ENCODE results near the gene WSCD1. TPM values are rescaled to one million over a fixed set of nuclear protein-coding genes. Genes with fewer than 3 reads are reported as not detected.

The WSCD1 gene
- total RNA-seq, 2 donors from 2014 or later: 1.7 to 4.1 TPM

- H3K9me3 ChIP-seq: no peaks in the 10 kb centered on the region
- no peaks in the 10 kb centered on the region for H3K4me1 ChIP-seq (replicated peaks)
- no peak for DNase-seq (ENCODE audit: low spot score)
- WGBS: 2% methylated on average over 39 of the region's 39 CpGs
- peak overlapping the region; percentile 40 to 48 for H3K4me3 ChIP-seq
- H3K27ac ChIP-seq: no peak overlapping the region
- no peaks in the 10 kb centered on the region for H3K27me3 ChIP-seq (replicated peaks; ENCODE audit: insufficient read depth)
- no peaks in the 10 kb centered on the region for H3K36me3 ChIP-seq
- no peak for TF ChIP-seq POLR2A (IDR thresholded peaks at IDR 0.05)
- no peak for TF ChIP-seq POLR2AphosphoS5 (IDR thresholded peaks at IDR 0.05)
- intact Hi-C loops (cut with DNase I): no loop called here
Observed at GRCh38 chr17:6070913-6071511, 833 bp downstream of the WSCD1 start.

- no peaks in the 10 kb centered on the region for H3K4me1 ChIP-seq (replicated peaks)
- 53% methylated on average over 7 of the region's 7 CpGs for WGBS
- no peak overlapping the region for H3K27ac ChIP-seq
- no peak for TF ChIP-seq POLR2AphosphoS5 (IDR thresholded peaks at IDR 0.05)
- intact Hi-C loops (cut with DNase I): no loop called here
- no peak overlapping the region for H3K4me3 ChIP-seq
- no peaks in the 10 kb centered on the region for H3K9me3 ChIP-seq
- DNase-seq (ENCODE audit: low spot score): no peak
- no peaks in the 10 kb centered on the region for H3K36me3 ChIP-seq
- no peaks in the 10 kb centered on the region for H3K27me3 ChIP-seq (replicated peaks; ENCODE audit: insufficient read depth)
Observed at GRCh38 chr17:6071528-6072065, 1.4 kb downstream of the WSCD1 start.

GRCh38 chr17:6072157-6072556 lies 2.0 kb downstream of the WSCD1 start:
- no peaks in the 10 kb centered on the region for H3K4me1 ChIP-seq (replicated peaks)
- intact Hi-C loops (cut with DNase I): no loop called here
- no peaks in the 10 kb centered on the region for H3K27me3 ChIP-seq (replicated peaks; ENCODE audit: insufficient read depth)
- no peak for DNase-seq (ENCODE audit: low spot score)
- no peak overlapping the region for H3K27ac ChIP-seq
- H3K4me3 ChIP-seq: no peak overlapping the region
- 100% methylated on average over 3 of the region's 3 CpGs for WGBS
- no peaks in the 10 kb centered on the region for H3K36me3 ChIP-seq
- no peak for TF ChIP-seq POLR2A (IDR thresholded peaks at IDR 0.05)
- TF ChIP-seq POLR2AphosphoS5 (IDR thresholded peaks at IDR 0.05): no peak
- TF ChIP-seq CTCF (IDR thresholded peaks at IDR 0.05): no peak
- no peaks in the 10 kb centered on the region for H3K9me3 ChIP-seq

- no peak for DNase-seq (ENCODE audit: low spot score)
- H3K4me1 ChIP-seq (replicated peaks): no peaks in the 10 kb centered on the region
- no peak overlapping the region for H3K4me3 ChIP-seq
- 74% methylated on average over 5 of the region's 5 CpGs for WGBS
- H3K27me3 ChIP-seq (replicated peaks; ENCODE audit: insufficient read depth): no peaks in the 10 kb centered on the region
- TF ChIP-seq POLR2AphosphoS5 (IDR thresholded peaks at IDR 0.05) (no peak), CTCF (IDR thresholded peaks at IDR 0.05) (no peak), POLR2A (IDR thresholded peaks at IDR 0.05) (no peak)
- no peaks in the 10 kb centered on the region for H3K9me3 ChIP-seq
- H3K27ac ChIP-seq: no peak overlapping the region
- intact Hi-C loops (cut with DNase I): no loop called here
- H3K36me3 ChIP-seq: no peaks in the 10 kb centered on the region
Observed at GRCh38 chr17:6072611-6073010, 2.4 kb downstream of the WSCD1 start.

- no peak overlapping the region for H3K27ac ChIP-seq
- no peaks in the 10 kb centered on the region for H3K9me3 ChIP-seq
- no peaks in the 10 kb centered on the region for H3K27me3 ChIP-seq (replicated peaks; ENCODE audit: insufficient read depth)
- 90% methylated on average over 7 of the region's 7 CpGs for WGBS
- no peak overlapping the region for H3K4me3 ChIP-seq
- no peaks in the 10 kb centered on the region for H3K4me1 ChIP-seq (replicated peaks)
- DNase-seq (ENCODE audit: low spot score): no peak
- TF ChIP-seq POLR2AphosphoS5 (IDR thresholded peaks at IDR 0.05) (no peak), POLR2A (IDR thresholded peaks at IDR 0.05) (no peak), CTCF (IDR thresholded peaks at IDR 0.05) (no peak)
- no peaks in the 10 kb centered on the region for H3K36me3 ChIP-seq
- intact Hi-C loops (cut with DNase I): no loop called here
Observed at GRCh38 chr17:6073620-6074019, 3.4 kb downstream of the WSCD1 start.

GRCh38 chr17:6075050-6075449 lies 4.9 kb downstream of the WSCD1 start:
- H3K4me3 ChIP-seq: no peak overlapping the region
- no peaks in the 10 kb centered on the region for H3K4me1 ChIP-seq (replicated peaks)
- TF ChIP-seq POLR2A (IDR thresholded peaks at IDR 0.05) (no peak), POLR2AphosphoS5 (IDR thresholded peaks at IDR 0.05) (no peak)
- H3K27me3 ChIP-seq (replicated peaks; ENCODE audit: insufficient read depth): no peaks in the 10 kb centered on the region
- no peak overlapping the region for H3K27ac ChIP-seq
- 81% methylated on average over 6 of the region's 6 CpGs for WGBS
- no peaks in the 10 kb centered on the region for H3K9me3 ChIP-seq
- no peaks in the 10 kb centered on the region for H3K36me3 ChIP-seq
- intact Hi-C loops (cut with DNase I): no loop called here
- no peak for DNase-seq (ENCODE audit: low spot score)
